HepG2 (cell line): Measurements from ENCODE around the gene MMP24OS. TPM values are rescaled to one million over a fixed set of nuclear protein-coding genes. Genes with fewer than 3 reads are reported as not detected.
A peak's percentile ranks its signal among the peaks of the same experiment; 100 is the strongest.

Experiments
- HNF4G ChIP-seq, 2 experiments: sonication (generic) in 1 of 2; formaldehyde crosslinking in 1 of 2; IDR thresholded peaks; 2 replicates each; pipeline versions ENCODE4 v1.4.0 to v1.6.1; 2011 to 2020; ENCODE audit warnings: borderline replicate concordance in 2 of 2, low read depth in 2 of 2, mild to moderate bottlenecking in 2 of 2, low read length in 1 of 2, missing genetic modification reagents in 1 of 2, moderate library complexity in 1 of 2
- ZFP37 ChIP-seq: sonication (generic); formaldehyde crosslinking; IDR thresholded peaks from 2 replicates; pipeline ENCODE4 v1.4.0; 2020; ENCODE audit warnings: missing genetic modification reagents, borderline replicate concordance
- ZNF496 ChIP-seq: sonication (generic); formaldehyde crosslinking; IDR thresholded peaks from 2 replicates; pipeline ENCODE4 v1.8.1; 2023; ENCODE audit warnings: mild to moderate bottlenecking, moderate library complexity, missing genetic modification reagents; ENCODE audit not compliant: insufficient replicate concordance
- ZNF607 ChIP-seq: sonication (generic); formaldehyde crosslinking; IDR thresholded peaks from 2 replicates; pipeline ENCODE4 v1.5.1; 2020; ENCODE audit warnings: missing genetic modification reagents, mild to moderate bottlenecking, borderline replicate concordance
- ZNF652 ChIP-seq: IDR thresholded peaks from 2 replicates; pipeline ENCODE4 v1.6.1; 2016; ENCODE audit warnings: low read depth, borderline replicate concordance
- ZNF720 ChIP-seq: sonication (generic); formaldehyde crosslinking; IDR thresholded peaks from 2 replicates; pipeline ENCODE4 v1.4.0; 2020; ENCODE audit warnings: missing genetic modification reagents
- ZNF775 ChIP-seq: sonication (generic); formaldehyde crosslinking; IDR thresholded peaks from 2 replicates; pipeline ENCODE4 v1.4.0; 2020; ENCODE audit warnings: missing genetic modification reagents, mild to moderate bottlenecking, moderate library complexity, borderline replicate concordance
- polyA plus RNA-seq, 8 experiments: library from polyadenylated mRNA; depleted of rRNA in 3 of 8; stranded (reverse) in 7 of 8; unstranded in 1 of 8; fragments of >200 nt; fragmentation: Illumina TruSeq in 4 of 8; extraction: Trizol in 4 of 8; gene quantifications; 2 replicates each; pipeline versions ENCODE4 v1.2.1 to v1.2.3, GENCODE V29; 2011 to 2016; ENCODE audit warnings: low read depth in 4 of 8, missing spikeins in 1 of 8, mixed read lengths in 1 of 8; ENCODE audit not compliant: insufficient read depth in 1 of 8
- total RNA-seq, 5 experiments: library from RNA; depleted of rRNA; stranded (reverse); fragments of >200 nt; fragmentation: Illumina TruSeq; extraction: Trizol; gene quantifications; 2 replicates each; pipeline ENCODE4 v1.2.3, GENCODE V29; 2016; ENCODE audit warnings: low read depth in 1 of 5
- TF ChIP-seq, protein P1 (sequence below), 2 experiments: sonication (generic) in 1 of 2; formaldehyde crosslinking in 1 of 2; IDR thresholded peaks; 2 replicates each; pipeline versions ENCODE4 v1.4.0 to v1.6.1; 2018 to 2020; ENCODE audit warnings: missing genetic modification reagents in 2 of 2, borderline replicate concordance in 1 of 2, low read depth in 1 of 2, mild to moderate bottlenecking in 1 of 2, missing biosample characterization in 1 of 2
- TF ChIP-seq, protein P2 (sequence below): sonication (generic); formaldehyde crosslinking; IDR thresholded peaks from 2 replicates; pipeline ENCODE4 v1.5.0; 2020; ENCODE audit warnings: mild to moderate bottlenecking, missing genetic modification reagents
- TF ChIP-seq, protein P3 (sequence below): sonication (generic); formaldehyde crosslinking; IDR thresholded peaks from 2 replicates; pipeline ENCODE4 v1.4.0; 2020; ENCODE audit warnings: missing genetic modification reagents, borderline replicate concordance
- TF ChIP-seq, protein P4 (sequence below): IDR thresholded peaks from 2 replicates; pipeline ENCODE4 v1.6.1; 2016; ENCODE audit warnings: low read depth, control low read depth
- TF ChIP-seq, protein P5 (sequence below): IDR thresholded peaks from 2 replicates; pipeline ENCODE4 v1.6.1; 2016; ENCODE audit warnings: low read depth, borderline replicate concordance
- TF ChIP-seq, protein P6 (sequence below): sonication (generic); formaldehyde crosslinking; IDR thresholded peaks from 2 replicates; pipeline ENCODE4 v1.5.0; 2020; ENCODE audit warnings: mild to moderate bottlenecking, missing genetic modification reagents

The MMP24OS gene
- total and polyA plus RNA-seq, 2 of the 13 experiments (the other 11 are each of a cell fraction or from before 2014, with no cell fraction given) = 6.0 to 8.5 TPM

DNA sequence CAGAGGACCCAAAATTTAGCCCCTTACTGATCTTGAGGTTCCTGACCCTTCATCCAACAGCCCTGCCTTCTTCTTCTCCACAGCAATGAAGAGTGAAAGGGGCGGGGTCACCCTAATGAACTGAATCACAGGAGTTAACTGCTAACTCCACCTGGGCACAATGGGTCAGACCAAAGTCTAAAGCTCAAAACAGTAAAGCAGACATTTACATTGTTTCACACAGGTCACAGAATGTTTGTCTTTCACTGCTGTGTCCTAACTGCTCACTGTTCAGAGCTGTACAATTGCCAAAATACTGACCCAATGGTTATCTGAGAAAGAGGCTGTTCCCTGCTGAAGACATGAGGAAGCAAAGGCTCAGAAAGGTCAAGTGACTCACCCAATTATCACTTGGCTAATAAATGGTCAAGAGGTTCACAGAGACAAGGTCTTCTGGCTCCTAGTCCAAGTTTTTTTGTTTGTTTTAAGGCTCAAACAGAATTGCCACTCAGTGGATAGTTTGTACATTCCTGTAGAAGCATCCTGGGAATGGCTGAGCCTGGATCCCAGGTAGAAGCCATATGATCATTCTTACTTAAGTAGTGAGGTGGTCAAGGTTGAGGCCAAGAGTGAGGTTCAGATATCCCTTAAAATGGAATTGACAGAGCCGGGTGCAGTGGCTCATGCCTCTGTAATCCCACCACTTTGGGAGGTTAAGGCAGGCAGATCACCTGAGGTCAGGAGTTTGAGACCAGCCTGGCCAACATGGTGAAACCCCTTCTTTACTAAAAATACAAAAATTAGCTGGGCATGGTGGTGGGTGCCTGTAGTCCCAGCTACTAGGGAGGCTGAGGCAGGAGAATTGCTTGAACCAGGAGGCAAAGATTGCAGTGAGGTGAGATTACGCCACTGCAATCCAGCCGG, 49.4 kb upstream of the MMP24OS start (continued):
- TF ChIP-seq, protein P1, sequence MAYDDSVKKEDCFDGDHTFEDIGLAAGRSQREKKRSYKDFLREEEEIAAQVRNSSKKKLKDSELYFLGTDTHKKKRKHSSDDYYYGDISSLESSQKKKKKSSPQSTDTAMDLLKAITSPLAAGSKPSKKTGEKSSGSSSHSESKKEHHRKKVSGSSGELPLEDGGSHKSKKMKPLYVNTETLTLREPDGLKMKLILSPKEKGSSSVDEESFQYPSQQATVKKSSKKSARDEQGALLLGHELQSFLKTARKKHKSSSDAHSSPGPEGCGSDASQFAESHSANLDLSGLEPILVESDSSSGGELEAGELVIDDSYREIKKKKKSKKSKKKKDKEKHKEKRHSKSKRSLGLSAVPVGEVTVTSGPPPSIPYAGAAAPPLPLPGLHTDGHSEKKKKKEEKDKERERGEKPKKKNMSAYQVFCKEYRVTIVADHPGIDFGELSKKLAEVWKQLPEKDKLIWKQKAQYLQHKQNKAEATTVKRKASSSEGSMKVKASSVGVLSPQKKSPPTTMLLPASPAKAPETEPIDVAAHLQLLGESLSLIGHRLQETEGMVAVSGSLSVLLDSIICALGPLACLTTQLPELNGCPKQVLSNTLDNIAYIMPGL (CRISPR knock-in tag; IDR thresholded peaks at IDR 0.05; ENCODE audit: borderline replicate concordance in 1 of 2, low read depth in 1 of 2) = peak in 1 of 2 experiments; percentile 57; a peak in 3 of 4 replicates
- TF ChIP-seq HNF4G (IDR thresholded peaks at IDR 0.05; ENCODE audit: borderline replicate concordance, low read depth, low read length) (peak; percentile 99), HNF4G (CRISPR knock-in tag; IDR thresholded peaks at IDR 0.05; ENCODE audit: borderline replicate concordance, low read depth) (peak; percentile 100), ZNF652 (CRISPR knock-in tag) (peak; percentile 92), ZNF720 (no peak), ZNF775 (CRISPR knock-in tag) (no peak), ZNF607 (peak; percentile 88; the same call in 1 of the 2 replicates), ZNF496 (CRISPR knock-in tag) (no peak), ZFP37 (CRISPR knock-in tag) (peak; percentile 87)
- TF ChIP-seq, protein P2, sequence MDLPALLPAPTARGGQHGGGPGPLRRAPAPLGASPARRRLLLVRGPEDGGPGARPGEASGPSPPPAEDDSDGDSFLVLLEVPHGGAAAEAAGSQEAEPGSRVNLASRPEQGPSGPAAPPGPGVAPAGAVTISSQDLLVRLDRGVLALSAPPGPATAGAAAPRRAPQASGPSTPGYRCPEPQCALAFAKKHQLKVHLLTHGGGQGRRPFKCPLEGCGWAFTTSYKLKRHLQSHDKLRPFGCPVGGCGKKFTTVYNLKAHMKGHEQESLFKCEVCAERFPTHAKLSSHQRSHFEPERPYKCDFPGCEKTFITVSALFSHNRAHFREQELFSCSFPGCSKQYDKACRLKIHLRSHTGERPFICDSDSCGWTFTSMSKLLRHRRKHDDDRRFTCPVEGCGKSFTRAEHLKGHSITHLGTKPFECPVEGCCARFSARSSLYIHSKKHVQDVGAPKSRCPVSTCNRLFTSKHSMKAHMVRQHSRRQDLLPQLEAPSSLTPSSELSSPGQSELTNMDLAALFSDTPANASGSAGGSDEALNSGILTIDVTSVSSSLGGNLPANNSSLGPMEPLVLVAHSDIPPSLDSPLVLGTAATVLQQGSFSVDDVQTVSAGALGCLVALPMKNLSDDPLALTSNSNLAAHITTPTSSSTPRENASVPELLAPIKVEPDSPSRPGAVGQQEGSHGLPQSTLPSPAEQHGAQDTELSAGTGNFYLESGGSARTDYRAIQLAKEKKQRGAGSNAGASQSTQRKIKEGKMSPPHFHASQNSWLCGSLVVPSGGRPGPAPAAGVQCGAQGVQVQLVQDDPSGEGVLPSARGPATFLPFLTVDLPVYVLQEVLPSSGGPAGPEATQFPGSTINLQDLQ (CRISPR knock-in tag) = no peak
- TF ChIP-seq, protein P3, sequence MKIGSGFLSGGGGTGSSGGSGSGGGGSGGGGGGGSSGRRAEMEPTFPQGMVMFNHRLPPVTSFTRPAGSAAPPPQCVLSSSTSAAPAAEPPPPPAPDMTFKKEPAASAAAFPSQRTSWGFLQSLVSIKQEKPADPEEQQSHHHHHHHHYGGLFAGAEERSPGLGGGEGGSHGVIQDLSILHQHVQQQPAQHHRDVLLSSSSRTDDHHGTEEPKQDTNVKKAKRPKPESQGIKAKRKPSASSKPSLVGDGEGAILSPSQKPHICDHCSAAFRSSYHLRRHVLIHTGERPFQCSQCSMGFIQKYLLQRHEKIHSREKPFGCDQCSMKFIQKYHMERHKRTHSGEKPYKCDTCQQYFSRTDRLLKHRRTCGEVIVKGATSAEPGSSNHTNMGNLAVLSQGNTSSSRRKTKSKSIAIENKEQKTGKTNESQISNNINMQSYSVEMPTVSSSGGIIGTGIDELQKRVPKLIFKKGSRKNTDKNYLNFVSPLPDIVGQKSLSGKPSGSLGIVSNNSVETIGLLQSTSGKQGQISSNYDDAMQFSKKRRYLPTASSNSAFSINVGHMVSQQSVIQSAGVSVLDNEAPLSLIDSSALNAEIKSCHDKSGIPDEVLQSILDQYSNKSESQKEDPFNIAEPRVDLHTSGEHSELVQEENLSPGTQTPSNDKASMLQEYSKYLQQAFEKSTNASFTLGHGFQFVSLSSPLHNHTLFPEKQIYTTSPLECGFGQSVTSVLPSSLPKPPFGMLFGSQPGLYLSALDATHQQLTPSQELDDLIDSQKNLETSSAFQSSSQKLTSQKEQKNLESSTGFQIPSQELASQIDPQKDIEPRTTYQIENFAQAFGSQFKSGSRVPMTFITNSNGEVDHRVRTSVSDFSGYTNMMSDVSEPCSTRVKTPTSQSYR (CRISPR knock-in tag) = peak; percentile 53; the same call in 1 of the 2 replicates
- TF ChIP-seq, protein P4, sequence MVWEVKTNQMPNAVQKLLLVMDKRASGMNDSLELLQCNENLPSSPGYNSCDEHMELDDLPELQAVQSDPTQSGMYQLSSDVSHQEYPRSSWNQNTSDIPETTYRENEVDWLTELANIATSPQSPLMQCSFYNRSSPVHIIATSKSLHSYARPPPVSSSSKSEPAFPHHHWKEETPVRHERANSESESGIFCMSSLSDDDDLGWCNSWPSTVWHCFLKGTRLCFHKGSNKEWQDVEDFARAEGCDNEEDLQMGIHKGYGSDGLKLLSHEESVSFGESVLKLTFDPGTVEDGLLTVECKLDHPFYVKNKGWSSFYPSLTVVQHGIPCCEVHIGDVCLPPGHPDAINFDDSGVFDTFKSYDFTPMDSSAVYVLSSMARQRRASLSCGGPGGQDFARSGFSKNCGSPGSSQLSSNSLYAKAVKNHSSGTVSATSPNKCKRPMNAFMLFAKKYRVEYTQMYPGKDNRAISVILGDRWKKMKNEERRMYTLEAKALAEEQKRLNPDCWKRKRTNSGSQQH = peak; percentile 28; the same call in 1 of the 2 replicates
- TF ChIP-seq, protein P5, sequence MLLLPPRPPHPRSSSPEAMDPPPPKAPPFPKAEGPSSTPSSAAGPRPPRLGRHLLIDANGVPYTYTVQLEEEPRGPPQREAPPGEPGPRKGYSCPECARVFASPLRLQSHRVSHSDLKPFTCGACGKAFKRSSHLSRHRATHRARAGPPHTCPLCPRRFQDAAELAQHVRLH (CRISPR knock-in tag) = peak; percentile 37; the same call in 1 of the 2 replicates
- TF ChIP-seq, protein P6, sequence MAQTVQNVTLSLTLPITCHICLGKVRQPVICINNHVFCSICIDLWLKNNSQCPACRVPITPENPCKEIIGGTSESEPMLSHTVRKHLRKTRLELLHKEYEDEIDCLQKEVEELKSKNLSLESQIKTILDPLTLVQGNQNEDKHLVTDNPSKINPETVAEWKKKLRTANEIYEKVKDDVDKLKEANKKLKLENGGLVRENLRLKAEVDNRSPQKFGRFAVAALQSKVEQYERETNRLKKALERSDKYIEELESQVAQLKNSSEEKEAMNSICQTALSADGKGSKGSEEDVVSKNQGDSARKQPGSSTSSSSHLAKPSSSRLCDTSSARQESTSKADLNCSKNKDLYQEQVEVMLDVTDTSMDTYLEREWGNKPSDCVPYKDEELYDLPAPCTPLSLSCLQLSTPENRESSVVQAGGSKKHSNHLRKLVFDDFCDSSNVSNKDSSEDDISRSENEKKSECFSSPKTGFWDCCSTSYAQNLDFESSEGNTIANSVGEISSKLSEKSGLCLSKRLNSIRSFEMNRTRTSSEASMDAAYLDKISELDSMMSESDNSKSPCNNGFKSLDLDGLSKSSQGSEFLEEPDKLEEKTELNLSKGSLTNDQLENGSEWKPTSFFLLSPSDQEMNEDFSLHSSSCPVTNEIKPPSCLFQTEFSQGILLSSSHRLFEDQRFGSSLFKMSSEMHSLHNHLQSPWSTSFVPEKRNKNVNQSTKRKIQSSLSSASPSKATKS (CRISPR knock-in tag) = 0 out of 2 replicates have a peak, but pooled peaks have one; percentile 71
